Lower leg skin (tissue), 4 donors: ENCODE measurements around the gene CD33. TPM values are rescaled to one million over a fixed set of nuclear protein-coding genes. Genes with fewer than 3 reads are reported as not detected.

Source experiments
- DNase-seq, 2 donors: peaks; one replicate each; pipeline ENCODE4 v3.0.0-alpha.2; 2019; ENCODE audit warnings: low spot score in 2 of 2
- H3K4me3 ChIP-seq: fragments of 200-600 bp; sonication (generic); 2 replicates; pipeline ENCODE4 v1.5.1; 2017; ENCODE audit warnings: mild to moderate bottlenecking, low read depth; ENCODE audit not compliant: poor library complexity, severe bottlenecking
- POLR2A ChIP-seq, 2 donors: fragments of 450-650 bp; IDR thresholded peaks; one replicate each; pipeline ENCODE4 v1.6.1; 2016 to 2017; ENCODE audit warnings: antibody characterized with exemption in 2 of 2, mild to moderate bottlenecking in 1 of 2, moderate library complexity in 1 of 2
- WGBS, 2 donors: methylation state at CpG; one replicate each; pipeline ENCODE4 v1.1.5; 2018; 5-methylcytosine and 5-hydroxymethylcytosine counted together
- intact Hi-C: fragments of 100-400 bp; cut with DNase I; formaldehyde crosslinking; loops from one replicate; pipeline ENCODE4 v1.15.0; 2023; ENCODE audit warnings: low total_unique reads
- total RNA-seq, 4 donors: library from RNA; depleted of rRNA; stranded (reverse); fragments of >200 nt; gene quantifications; one replicate each; pipeline ENCODE4 v1.1.0, GENCODE V29; 2016
- TF ChIP-seq, protein P1 (sequence below), 3 donors: fragments of 450-650 bp; IDR thresholded peaks; one replicate each; pipeline ENCODE4 v1.5.1; 2016; ENCODE audit warnings: antibody characterized with exemption in 3 of 3, mild to moderate bottlenecking in 3 of 3, moderate library complexity in 2 of 3

CD33 gene
- total RNA-seq, 4 donors from 2014 or later: 1.4 to 2.5 (median 2.1) TPM

DNA sequence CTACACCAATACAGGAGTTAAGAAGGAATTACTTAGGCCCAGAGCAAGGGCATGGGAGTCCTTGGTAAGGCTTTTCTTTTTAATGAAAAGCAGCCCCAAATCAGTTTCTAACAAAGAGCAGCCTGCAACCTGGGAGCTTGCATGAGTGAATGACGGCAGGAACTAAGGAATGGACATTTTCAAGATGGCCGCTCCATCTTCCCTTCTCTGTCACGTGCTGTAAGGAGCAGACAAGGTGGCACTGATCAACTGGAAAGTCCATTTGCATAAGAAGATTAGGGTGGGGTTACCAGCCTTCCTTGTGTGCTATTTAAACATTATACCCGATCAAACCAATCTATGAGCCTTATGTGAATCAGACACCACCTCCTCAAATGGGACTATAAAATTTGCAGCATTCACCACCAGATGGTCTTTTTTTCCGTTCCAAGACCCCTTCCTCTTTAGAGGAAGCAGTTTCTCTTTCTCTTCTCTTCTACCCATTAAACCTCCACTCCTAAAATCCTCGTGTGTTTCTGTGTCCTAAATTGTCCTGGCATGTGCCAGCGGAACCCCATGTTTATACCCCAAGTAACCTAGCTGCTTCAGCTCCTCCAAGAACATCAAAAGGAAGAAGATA, 23.2 kb downstream of the CD33 start:
- intact Hi-C loops: no loop called here
- WGBS, 2 donors: 64% methylated on average over 7 of the region's 7 CpGs

DNA sequence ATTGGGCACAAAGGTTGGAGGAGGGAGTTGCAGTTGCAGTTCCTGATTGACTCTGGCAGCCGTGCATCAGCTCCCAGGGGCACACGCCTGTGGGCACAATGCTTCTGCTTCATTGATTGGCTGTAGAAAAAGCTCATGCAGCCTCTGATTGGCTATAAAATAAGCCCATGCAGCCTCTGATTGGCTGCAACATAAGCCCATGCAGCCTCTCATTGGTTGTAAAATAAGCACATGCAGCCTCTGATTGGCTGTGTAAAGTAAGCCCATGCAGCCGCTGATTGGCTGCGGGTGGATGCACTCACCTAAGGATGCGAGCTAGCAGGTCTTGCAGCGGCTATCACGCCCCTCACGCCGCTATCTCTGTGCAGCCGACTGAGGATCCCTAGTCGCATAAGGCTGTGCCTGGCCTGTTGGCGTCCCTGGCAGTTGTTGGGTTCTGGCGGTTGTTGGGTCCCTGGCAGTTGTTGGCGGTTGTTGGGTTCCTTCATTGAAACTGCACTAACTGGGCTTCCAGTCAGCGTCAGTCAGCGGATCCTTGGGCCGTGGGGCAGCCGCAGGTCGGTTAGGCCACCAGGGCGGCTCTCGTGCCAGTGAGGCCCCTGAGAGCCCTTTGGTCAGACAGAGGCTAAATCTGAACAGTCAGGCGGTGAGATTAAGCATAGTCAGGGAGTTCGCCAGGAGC, 26.0 kb downstream of the CD33 start, which contains the start of gene SIGLECL1:
TSS of gene SIGLECL1 (plus strand) at position 295 of the 682 bp plus-strand sequence. CDS start 12,993 bp downstream, outside the sequence.
- 92 to 93% methylated on average over 20 to 21 of the region's 23 CpGs for WGBS, 2 donors
- DNase-seq: no peak
- H3K4me3 ChIP-seq: no peak within 1 kb of the TSS
- TF ChIP-seq, protein P1, sequence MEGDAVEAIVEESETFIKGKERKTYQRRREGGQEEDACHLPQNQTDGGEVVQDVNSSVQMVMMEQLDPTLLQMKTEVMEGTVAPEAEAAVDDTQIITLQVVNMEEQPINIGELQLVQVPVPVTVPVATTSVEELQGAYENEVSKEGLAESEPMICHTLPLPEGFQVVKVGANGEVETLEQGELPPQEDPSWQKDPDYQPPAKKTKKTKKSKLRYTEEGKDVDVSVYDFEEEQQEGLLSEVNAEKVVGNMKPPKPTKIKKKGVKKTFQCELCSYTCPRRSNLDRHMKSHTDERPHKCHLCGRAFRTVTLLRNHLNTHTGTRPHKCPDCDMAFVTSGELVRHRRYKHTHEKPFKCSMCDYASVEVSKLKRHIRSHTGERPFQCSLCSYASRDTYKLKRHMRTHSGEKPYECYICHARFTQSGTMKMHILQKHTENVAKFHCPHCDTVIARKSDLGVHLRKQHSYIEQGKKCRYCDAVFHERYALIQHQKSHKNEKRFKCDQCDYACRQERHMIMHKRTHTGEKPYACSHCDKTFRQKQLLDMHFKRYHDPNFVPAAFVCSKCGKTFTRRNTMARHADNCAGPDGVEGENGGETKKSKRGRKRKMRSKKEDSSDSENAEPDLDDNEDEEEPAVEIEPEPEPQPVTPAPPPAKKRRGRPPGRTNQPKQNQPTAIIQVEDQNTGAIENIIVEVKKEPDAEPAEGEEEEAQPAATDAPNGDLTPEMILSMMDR (IDR thresholded peaks at IDR 0.05): no peak
- no peak for TF ChIP-seq POLR2A (IDR thresholded peaks at IDR 0.05)
- intact Hi-C loops: no loop called here

More for the DNA sequence above, 23.2 kb downstream of the CD33 start:
- H3K4me3 ChIP-seq: no peak overlapping the region
- TF ChIP-seq, protein P1 (IDR thresholded peaks at IDR 0.05): no peak
- no peak for TF ChIP-seq POLR2A (IDR thresholded peaks at IDR 0.05)
- no peak for DNase-seq

DNA sequence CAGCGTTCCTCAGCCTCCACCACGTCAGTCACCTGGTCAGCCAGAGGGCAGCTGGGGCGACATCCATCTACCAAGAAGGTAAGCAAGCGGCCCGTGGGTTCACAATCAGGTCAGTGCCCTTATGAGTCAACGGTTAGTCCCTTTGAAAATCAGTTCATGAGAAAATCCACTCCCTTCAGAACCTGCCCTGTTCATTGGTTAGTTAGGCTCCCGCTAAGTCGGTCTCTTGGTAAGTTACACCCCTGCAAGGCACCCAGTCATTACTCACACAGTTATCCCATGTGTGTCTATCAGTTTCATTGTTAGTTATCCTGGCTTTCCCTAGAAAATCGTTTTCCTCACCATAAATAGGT, 26.6 kb downstream of the CD33 start:
- no peak for DNase-seq
- WGBS, 2 donors: 83 to 85% methylated on average over 9 of the region's 9 CpGs
- intact Hi-C loops: no loop called here
- no peak overlapping the region for H3K4me3 ChIP-seq
- TF ChIP-seq, protein P1 (IDR thresholded peaks at IDR 0.05): no peak
- no peak for TF ChIP-seq POLR2A (IDR thresholded peaks at IDR 0.05)

DNA sequence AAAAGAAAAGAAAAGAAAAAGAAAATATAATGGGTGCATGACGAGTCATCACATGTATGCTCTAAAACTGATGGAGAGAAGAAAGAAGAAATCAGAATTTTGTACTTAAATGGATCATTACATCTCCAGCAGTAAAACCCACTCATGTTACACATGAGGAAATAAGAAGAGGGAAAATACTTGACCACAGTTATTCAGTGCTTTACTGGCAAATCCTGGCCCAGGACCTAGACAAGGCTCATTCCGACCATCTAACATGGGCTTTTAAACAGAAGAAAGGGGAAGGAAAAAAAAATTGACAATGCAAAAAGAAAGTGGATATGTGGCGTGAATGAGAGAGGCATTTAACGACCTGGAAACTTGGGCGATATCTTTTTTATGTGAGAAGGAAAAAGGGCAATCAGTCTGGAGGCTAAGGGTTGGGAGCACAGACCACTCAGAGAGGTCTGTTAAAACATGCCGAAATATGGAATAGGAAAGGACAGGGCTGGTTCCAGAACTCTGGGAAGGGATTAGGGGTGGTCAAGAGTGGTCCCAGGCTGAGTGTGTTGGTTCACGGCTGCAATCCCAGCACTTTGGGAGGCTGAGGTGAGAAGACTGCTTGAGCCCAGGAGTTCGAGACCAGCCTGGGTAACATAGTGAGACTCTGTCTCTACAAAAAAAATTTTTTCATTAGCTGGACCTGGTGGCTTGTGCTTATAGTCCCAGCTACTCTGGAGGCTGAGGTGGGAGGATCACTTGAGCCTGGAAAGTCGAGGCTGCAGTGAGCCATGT, 27.6 kb downstream of the CD33 start:
- no peak overlapping the region for H3K4me3 ChIP-seq
- DNase-seq: no peak
- intact Hi-C loops: no loop called here
- WGBS, 2 donors: 75 to 76% methylated on average over 9 of the region's 9 CpGs
- TF ChIP-seq, protein P1 (IDR thresholded peaks at IDR 0.05): no peak
- TF ChIP-seq POLR2A (IDR thresholded peaks at IDR 0.05): no peak

DNA sequence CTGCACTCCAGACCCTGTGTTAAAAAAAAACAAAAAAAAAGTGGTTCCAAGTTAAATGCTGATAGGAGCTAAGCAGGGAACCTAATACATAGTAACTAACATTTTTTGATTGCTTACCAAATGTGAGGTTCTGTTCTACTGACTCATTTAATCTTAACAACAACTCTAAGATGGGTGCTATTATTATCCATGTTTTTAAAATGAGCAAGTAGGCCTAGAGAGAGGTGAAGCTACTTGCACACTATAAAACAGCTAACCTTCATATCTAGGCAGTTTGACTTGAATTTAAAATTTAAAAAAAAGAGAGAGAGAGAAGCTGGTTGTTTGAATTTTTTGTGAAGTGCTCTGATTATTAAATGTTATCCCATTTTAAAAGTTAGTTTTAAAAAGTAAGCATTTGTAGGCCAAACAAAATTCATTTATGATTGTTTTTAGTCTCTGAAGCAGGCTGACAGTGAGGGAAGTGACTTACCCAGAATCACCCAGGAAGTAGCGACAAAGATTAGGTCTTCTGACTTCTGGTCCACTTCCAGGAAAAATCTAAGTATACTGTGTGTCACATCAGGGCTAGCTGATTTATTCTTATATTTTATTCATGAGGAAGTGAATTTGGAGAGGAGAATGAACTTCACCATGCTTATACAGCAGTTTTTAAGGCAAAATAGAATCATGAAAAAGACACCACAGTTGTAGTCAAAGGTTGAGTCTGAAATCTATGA, 28.4 kb downstream of the CD33 start:
- DNase-seq: no peak
- H3K4me3 ChIP-seq: no peak overlapping the region
- intact Hi-C loops: no loop called here
- TF ChIP-seq POLR2A (IDR thresholded peaks at IDR 0.05): no peak
- TF ChIP-seq, protein P1 (IDR thresholded peaks at IDR 0.05): no peak
- 81 to 83% methylated on average over 1 of the region's 1 CpG for WGBS, 2 donors
